Stimulated activated CD4-positive, alpha-beta T cell treated with anti-CD3 and anti-CD28 coated beads, Interleukin-15, amount 100 ng/mL, for 1 hour (primary cell): ENCODE measurements around the gene MRPL20.
"Not testable (repeated sequence)": the region's sequence is repeated elsewhere in the genome, so short reads cannot be mapped to it uniquely, and the experiment has no call there.

Experiments
- DNase-seq, 2 donors: peaks; one replicate each; pipeline ENCODE4 v3.0.0-alpha.2; 2020; ENCODE audit warnings: low read depth in 1 of 2, low spot score in 1 of 2

The MRPL20 gene

DNA sequence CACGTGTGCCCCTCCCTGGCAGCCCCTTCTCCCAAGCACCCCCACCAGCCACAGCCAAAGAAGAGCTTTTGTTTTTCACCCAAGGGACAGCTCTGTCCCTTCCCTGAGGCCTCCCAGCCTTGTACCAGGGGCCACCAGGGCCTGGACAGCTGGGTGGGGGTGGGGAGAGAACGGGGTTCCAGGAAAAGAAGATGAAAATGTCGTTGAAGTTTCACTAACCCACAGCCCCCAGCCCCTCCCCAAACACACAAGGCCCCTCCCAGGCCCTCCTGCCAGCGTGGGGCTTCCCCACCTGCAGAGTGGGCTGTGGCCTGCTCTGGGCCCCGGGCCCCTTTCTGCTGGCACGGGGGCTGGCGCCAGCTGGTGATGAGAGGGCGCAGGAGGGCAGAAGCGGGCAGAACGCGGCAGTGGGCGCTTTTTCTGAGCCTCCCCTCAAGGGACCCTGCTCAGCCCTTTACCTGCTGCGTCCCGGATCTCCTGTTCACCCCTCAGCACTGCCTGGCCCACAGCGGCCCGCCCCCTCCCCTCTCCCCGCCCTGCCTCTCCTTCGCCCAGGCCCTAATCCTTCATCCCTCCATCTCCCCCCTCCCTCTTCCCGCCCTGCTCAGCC, 19.5 kb upstream of the MRPL20 start:
- no peak for DNase-seq

DNA sequence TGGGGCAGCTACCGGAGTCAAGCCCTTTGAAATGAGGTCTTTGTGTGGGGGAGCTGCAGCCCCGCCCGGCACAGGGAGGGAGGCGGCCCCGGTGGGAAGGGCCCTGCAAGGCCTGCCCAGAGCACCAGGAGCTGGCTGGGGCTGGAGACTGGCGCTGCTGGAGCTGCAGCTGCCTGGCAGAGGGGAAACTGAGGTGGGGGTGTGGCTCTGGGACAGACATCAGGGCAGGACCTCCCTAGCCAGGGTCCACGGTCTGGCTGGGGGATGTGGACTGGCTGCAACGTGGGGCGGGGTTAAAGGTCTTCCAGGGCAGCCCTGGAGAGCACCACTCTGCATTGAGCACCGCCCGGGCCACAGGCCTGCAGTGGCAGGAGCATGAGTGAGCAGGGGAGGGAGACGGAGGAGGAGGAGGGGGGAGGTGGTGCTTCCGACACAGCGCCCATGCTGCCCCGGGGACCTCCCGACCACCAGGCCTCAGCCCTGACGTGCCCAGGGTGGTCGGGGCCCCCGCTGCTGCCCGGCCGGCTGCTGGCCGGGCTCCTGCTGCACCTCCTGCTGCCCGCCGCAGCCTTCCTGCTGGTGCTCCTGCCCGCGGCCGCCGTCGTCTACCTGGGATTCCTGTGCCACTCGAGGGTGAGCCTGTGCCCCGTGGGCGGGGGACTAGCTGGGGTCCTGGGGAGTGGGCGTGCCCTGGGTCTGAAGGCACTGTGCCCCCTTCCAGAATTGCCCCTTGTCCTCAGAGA, 18.8 kb upstream of the MRPL20 start:
- no peak for DNase-seq

DNA sequence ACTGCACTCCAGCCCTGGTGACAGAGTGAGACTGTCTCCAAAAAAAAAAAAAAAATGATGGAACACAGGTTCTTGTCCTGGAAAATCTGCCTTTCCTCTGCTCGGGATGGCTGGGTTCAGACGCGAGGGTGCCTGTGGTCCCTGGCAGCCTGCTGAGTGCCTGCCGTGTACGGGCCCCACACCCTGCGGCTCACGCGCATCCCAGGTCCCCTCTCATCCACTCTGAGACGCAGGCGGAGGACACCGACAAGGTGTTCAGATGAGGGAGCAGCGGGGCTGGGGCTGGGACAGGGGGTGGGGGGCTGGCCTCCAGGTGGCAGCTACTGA, 18.3 kb upstream of the MRPL20 start:
- DNase-seq = no peak

DNA sequence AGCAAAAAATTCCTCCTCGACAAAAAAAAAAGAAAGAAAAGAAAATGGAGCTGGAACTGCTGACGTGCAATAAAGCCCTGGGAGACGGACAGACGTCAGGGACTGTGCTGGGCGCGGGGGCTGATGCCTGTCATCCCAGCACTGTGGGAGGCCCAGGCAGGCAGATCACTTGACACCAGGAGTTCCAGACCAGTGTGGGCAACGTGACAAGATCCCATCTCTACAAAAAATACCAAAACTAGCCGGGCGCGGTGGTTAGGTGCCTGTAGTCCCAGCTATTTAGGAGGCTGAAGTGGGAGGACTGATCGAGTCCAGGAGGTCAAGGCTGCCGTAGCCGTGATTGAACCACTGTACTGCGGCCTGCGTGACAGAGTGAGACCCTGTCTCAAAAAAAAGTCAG, 17.6 kb upstream of the MRPL20 start:
- no peak for DNase-seq

DNA sequence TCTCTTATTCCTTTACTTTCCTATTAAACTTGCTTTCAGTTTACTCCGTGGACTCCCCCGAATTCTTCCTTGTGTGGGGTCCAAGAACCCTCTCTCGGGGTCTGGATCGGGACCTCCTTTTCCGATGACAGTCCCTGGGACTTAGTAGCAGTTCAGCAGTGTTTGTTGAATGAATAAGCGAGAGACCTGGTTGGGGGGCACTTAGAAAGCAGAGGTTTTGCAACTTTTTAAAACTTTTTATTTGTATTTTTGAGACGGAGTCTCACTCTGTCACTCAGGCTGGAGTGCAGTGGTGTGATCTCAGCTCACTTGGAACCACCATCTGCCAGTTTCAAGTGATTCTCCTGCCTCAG, 16.1 kb upstream of the MRPL20 start:
- DNase-seq = no peak

DNA sequence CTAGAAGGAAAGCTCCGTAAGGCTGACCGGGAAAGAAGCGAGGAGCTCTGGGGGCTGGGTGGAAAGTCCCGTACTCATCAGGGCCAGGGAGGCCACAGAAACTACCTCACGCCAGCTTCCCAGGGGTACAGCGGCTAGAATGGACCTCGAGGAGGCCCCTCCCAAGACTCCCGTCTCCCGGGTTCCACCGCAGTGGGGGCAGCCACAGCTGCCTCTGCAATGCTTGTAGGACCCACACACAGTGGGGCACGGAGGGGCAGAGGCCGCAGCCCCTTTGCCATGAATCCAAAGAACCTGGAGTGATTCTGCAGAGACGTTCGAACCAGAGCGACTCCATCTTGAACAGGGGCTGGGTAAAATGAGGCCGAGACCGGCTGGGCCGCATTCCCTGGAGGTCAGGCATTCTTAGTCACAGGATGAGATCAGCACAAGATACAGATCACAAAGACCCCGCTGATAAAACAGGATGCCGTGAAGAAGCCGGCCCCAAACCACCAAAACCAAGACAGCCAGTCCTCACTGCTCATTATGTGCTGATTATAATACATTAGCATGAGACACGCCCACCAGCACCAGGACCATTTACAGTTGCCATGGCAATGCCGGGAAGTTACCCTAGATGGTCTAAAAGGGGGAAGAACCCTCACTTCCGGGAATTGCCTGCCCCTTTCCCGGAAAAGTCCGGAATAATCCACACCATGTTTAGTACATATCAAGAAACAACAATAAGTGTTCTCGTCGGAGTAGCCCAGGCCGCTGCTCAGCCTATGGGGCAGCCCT, 15.6 kb upstream of the MRPL20 start:
- no peak for DNase-seq

DNA sequence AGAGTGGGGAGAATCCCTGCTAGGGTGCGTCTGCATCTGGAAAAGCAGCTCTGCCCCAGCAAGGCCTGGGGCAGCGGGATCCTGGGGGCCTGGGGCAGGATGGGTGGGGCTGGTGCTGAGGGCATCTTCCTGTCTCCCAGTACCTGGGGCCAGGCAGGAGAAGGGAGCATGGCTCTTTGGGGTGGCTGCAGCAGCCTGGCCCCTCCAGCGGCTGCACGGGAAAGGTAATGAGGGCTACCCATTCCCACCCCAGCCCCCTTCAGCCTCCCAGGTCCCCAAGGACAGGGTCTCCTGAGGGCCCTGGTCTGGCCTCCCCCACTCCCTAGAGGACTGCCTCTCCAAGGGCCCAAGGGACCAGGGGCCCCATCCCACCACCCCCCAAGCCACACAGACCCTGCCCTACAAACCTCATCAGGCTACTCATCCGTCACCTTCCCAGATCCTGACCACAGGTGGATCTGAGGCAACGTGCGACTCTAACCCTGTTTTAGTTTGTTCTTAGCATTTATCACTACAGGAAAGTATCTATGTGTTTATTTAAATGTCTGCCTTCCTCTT, 14.9 kb upstream of the MRPL20 start:
- DNase-seq = no peak

DNA sequence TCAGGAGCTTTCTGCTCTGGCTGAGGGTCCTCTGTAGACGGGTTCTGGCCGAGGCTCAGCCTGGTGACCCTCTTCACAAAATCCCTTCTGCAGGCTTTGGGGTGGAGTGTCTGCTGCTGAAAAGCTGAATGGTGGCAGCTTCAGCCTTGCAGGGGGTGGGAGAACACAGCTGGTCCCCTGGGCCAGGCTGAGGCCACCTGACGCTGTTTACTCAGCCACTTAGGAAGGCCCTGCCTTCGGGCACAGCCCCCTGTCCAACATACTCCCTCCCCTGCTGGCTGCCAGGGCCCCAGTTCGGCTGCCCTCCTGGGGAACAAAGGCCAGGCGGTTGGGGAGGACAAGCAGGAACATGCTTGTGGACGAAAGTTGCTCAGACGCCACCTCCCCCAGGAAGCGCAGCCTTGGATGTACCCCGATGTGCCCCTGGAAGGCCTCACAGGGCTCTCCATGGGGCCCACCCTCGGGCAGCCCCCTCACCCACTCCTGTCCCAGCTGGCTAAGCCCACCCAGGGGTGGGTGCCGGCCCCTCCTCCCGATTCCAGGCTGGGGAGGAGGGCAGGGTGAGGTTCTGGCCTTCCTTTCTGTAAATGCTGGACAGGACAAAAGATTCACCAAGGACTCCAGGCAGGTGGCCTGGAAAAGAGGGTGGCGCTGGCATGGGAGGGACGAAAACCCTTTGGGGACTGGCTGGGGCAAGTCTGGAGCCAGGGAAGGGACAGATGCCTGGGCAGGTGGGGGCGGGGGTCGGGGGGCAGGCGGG, 14.2 kb upstream of the MRPL20 start, which contains the start of gene ANKRD65:
TSS of gene ANKRD65 (minus strand) at position 130 of the 760 bp plus-strand sequence. CDS start 271 bp downstream, outside the sequence.
- no peak for DNase-seq

DNA sequence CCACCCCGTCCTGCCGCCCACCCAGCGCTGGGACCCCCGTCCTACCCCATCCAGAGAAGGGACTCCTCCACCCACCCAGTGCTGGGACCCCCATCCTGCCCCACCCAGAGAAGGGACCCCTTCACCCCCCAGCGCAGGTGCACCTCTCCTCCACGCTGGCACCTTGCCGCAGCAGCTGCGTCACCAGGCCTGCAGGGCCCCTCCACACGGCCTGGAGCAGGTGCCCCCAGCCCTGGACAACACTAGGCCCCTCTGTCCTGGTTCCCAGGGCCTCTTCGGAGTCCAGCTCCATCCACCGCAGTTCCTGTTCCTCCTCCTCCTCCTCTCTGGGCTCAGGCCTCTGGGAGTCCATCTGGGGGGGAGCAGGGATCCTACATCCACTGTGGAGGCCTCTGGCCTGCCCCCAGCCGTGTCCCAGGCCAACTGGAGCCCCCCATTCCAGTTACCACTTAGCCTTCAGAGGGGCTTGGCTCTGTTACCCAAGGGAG, 13.6 kb upstream of the MRPL20 start:
- DNase-seq = no peak

DNA sequence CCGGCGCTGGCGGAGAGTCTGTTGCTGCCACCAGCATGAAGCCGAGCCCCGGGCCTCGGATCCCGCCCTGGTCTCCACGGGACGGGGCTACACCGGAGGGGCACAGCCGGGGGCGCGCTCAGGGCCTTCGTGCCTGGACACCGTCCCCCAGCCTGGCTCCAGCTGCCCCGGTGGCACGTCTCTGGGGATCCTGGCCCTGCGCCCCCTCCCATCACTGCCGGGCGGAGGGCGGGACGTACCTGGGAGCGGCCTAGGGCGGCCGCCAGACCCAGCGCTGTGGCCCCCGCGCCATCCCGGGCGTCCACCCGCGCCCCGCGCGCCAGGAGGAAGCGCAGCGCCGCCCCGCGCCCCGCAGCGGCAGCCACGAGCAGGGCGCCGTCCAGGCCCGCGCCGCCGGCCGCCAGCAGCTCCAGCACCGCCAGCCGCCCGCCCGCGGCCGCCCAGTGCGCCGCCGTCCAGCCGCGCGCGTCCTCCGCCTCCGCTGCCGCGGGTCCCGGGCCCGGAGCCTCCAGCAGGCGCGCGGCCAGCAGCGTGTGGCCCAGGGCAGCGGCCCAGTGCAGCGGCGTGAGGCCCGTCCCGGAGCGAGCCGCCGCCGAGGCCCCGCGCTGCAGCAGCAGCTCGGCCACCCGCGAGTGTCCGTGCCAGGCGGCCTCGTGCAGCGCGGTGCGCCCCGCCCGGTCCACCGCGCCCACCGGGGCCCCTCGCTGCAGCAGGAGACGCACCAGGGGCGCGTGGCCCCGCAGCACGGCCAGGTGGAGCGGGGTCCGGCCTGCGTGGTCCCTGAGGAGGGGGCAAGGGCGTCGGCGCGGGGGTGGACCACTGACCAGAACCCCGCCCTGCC, 12.9 kb upstream of the MRPL20 start:
- DNase-seq = no peak

DNA sequence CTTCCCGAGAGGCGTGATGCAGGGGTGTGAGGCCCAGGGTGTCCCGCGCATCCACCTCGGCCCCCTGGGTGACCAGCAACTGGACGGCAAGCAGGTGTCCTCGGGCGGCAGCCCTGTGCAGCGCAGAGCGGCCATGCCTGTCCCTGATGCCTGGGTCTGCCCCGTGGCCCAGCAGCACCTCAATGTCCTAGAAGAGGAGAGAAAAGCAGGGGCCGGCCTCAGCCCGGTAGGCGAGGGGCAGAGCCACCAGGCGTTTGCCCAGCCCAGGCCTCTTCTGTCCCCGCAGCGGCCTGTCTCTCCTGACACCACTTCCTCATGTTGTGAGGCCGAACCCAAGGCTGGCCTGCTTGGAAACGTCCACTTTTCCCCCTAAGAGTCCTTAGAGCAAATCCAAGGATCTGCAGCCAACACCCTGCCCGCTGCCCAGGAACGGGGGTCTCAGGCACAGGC, 12.3 kb upstream of the MRPL20 start:
- no peak for DNase-seq

DNA sequence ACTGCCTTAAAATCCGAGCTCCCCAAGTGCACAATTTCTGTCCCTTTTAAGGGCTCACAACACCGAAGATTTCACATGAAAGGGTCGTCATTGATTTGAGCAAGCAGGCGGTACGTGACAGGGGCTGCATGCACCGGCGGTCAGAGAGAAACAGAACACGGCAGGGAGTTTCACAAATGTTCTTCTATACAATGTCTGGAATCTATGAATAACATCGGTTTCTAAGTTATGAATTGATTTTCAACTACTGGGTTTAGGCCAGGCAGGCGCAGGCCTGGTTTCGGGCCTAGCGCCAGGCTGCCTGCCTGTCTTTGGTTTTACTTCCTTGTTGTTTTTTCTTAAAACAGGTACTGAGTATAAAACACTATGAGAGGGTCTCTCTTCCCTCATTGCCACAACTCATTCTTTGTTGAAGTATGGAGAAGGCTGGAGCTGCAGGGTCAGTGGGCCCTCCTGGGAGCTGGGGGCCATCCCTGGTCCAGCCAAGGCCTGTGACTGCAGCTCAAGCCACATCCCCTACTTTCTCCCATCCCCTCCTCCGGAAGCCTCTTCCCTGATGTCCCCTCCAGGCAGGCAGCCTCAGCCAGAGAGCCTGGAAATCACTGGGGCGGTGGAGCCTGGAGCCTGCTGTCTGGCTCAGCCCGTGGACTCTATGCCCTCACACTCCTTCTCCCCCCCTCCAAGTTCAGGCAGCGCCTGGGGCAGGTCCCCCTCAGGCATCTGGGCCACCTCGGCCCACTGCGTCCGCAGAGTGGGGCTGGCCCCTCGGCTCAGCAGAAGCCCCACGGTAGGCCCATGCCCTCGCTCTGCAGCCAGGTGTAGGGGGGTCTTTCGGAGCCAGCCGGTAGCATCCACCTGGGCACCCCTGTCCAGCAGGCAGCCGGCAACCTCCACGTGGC, 11.6 kb upstream of the MRPL20 start:
- DNase-seq = no peak

DNA sequence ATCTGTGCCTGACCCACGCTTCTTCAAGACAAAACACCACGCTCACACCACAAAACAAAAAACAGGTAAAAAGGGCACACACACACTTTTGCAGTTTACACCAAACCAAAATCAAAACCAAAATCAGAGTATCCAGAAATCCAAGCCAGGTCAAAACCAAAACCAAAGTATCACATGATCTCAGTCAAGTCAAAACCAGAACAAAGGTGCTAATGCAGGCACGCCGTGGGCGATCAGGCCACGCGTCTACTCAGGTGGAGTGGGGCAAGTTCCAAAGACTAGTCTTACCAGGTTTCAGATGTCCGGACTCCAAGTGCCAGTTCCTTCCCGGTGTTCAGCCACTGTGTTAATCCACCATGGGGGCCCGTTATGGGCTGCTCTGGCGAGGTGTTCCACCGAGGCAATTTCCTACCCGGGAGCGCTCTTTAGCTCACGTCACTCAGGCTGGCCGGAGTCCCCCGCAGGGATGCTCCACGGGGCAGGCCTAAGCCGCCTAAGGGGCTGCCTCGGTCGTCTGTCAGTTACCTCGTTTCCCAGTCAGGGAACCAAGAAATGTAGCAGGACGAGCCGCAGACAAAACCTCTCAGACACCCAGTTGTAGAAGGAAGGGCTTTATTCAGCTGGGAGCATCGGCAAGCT, 10.9 kb upstream of the MRPL20 start:
- DNase-seq = not testable (repeated sequence)

DNA sequence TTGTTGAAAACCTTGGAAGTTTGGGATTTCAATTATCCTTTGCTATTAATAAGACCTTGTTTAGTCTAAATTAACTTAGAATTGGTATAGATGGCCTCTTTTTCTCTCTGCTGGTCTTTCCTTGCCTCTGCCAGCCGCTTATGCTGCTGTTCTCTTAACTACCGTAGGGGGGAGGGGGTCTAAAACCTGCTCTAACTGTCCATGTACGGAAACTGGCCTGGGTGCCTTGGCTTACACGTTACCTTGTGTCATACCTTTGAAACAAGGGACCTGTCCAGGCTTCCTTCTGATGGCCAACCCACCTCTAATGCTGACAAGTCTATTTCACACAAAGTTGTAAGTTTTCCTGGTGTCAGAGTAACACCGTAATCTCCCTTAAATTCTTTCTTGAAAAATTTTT, 10.3 kb upstream of the MRPL20 start:
- not testable (repeated sequence) for DNase-seq

DNA sequence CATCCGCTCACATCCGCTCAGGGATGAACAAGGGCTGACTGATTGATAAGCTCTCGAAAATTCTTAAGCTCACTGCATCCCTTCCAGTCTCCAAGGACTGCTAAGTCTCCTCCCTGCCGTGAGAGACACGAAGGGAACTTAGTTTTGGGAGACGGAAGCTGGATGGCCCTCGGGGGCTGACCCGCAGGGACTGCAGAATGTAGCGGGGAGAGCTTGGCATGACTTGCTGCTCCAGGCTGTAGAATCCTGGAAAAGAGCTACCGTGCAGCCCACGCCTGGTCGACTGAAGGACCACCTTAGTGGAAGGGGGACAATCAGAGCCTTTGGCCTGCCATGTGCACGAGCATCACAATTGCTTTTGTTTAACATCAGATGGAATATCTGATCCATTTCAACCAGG, 8.7 kb upstream of the MRPL20 start:
- no peak for DNase-seq

DNA sequence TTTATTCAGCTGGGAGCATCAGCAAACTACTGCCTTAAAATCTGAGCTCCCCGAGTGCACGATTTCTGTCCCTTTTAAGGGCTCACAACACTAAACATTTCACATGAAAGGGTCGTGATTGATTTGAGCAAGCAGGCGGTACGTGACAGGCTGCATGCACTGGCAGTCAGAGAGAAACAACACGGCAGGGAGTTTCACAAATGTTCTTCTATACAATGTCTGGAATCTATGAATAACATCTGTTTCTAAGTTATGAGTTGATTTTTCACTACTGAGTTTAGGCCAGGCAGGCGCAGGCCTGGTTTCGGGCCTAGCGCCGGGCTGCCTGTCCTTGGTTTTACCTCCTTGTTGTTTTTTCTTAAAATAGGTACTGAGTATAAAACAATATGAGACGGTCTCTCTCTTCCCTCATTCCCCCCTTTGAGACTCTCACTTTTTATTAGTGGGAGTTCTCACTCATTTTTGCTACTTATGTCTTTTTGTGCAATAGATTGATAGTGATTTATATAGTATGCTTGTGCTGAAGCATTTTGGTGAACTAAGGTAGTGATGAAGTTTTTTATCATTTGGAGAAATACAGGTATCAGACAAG, 5.3 kb upstream of the MRPL20 start:
- not testable (repeated sequence) for DNase-seq

DNA sequence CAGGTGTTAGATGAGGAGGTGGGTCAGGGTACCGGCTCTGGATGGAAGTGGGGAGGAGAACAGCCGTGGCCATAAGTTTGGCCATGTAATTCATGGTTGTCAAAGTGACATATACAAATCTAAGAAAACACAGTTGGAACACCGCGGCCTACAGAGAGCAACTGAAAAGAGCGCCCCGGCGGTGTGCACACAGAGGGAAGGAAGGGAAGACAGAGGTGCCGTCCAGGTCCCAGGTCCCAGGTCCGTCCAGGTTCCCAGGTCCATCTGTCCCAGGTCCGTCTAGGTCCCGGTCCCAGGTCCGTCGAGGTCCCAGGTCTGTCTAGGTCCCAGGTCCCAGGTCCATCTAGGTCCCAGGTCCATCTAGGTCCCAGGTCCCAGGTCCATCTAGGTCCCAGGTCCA, 4.5 kb upstream of the MRPL20 start:
- DNase-seq = no peak

DNA sequence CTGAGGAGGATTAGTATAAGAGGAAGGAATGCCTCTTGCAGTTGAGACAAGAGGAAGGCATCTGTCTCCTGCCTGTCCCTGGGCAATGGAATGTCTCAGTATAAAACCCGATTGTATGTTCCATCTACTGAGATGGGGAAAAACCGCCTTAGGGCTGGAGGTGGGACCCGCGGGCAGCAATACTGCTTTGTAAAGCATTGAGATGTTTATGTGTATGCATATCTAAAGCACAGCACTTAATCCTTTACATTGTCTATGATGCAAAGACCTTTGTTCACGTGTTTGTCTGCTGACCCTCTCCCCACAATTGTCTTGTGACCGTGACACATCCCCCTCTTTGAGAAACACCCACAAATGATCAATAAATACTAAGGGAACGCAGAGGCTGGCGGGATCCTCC, 3.1 kb upstream of the MRPL20 start:
- DNase-seq = not testable (repeated sequence)
